Superior temporal gyrus (tissue), 1 donor: ENCODE data around the gene KRTAP10-5.

Experiments used
- DNase-seq: peaks from one replicate; pipeline ENCODE4 v3.0.0-alpha.2; 2016; ENCODE audit errors: extremely low spot score

The KRTAP10-5 gene

GRCh38 chr21:44530221-44530902 is 50.0 kb downstream of the KRTAP10-5 start:
- no peak for DNase-seq

- DNase-seq = no peak
These were observed 50.8 kb downstream of the KRTAP10-5 start for GRCh38 chr21:44529503-44530125.
